Measurements from ENCODE around the gene RASIP1.

RASIP1 gene

GRCh38 chr19:48678201-48678600 is 62.2 kb downstream of the RASIP1 start:
- no peak for DNase-seq (ENCODE audit: low spot score)
- no peaks in the 10 kb centered on the region for H3K4me1 ChIP-seq (ENCODE audit: insufficient read depth, poor library complexity, severe bottlenecking)
- H3K27ac ChIP-seq (ENCODE audit: poor library complexity, severe bottlenecking) = no peak overlapping the region
- H3K36me3 ChIP-seq (ENCODE audit: low read depth) = no peaks in the 10 kb centered on the region
- ATAC-seq (ENCODE audit: low read depth) = no peak
- H3K4me3 ChIP-seq (ENCODE audit: severe bottlenecking) = no peak overlapping the region
- H3K27me3 ChIP-seq (ENCODE audit: insufficient read depth, poor library complexity, severe bottlenecking) = no peaks in the 10 kb centered on the region
- H3K9me3 ChIP-seq (ENCODE audit: severe bottlenecking) = no peaks in the 10 kb centered on the region
- no peak for TF ChIP-seq CTCF (IDR thresholded peaks at IDR 0.05; ENCODE audit: poor library complexity, severe bottlenecking)

- ATAC-seq (ENCODE audit: low read depth) (no peak), DNase-seq (ENCODE audit: low spot score) (no peak)
- no peak overlapping the region for H3K27ac ChIP-seq (ENCODE audit: poor library complexity, severe bottlenecking)
- H3K9me3 ChIP-seq (ENCODE audit: severe bottlenecking) = no peaks in the 10 kb centered on the region
- H3K36me3 ChIP-seq (ENCODE audit: low read depth) = no peaks in the 10 kb centered on the region
- no peaks in the 10 kb centered on the region for H3K27me3 ChIP-seq (ENCODE audit: insufficient read depth, poor library complexity, severe bottlenecking)
- H3K4me3 ChIP-seq (ENCODE audit: severe bottlenecking) = no peak overlapping the region
- no peaks in the 10 kb centered on the region for H3K4me1 ChIP-seq (ENCODE audit: insufficient read depth, poor library complexity, severe bottlenecking)
- TF ChIP-seq CTCF (IDR thresholded peaks at IDR 0.05; ENCODE audit: poor library complexity, severe bottlenecking) = no peak
These were observed 63.5 kb downstream of the RASIP1 start for GRCh38 chr19:48676887-48677286.

- H3K36me3 ChIP-seq (ENCODE audit: low read depth) = no peaks in the 10 kb centered on the region
- no peak overlapping the region for H3K27ac ChIP-seq (ENCODE audit: poor library complexity, severe bottlenecking)
- DNase-seq (ENCODE audit: low spot score) (no peak), ATAC-seq (ENCODE audit: low read depth) (no peak)
- no peaks in the 10 kb centered on the region for H3K27me3 ChIP-seq (ENCODE audit: insufficient read depth, poor library complexity, severe bottlenecking)
- H3K4me1 ChIP-seq (ENCODE audit: insufficient read depth, poor library complexity, severe bottlenecking) = no peaks in the 10 kb centered on the region
- TF ChIP-seq CTCF (IDR thresholded peaks at IDR 0.05; ENCODE audit: poor library complexity, severe bottlenecking) = no peak
- H3K4me3 ChIP-seq (ENCODE audit: severe bottlenecking) = no peak overlapping the region
- no peaks in the 10 kb centered on the region for H3K9me3 ChIP-seq (ENCODE audit: severe bottlenecking)
These were observed 63.9 kb downstream of the RASIP1 start for GRCh38 chr19:48676487-48676886.

- Histone ChIP-seq H3K4me1 (ENCODE audit: insufficient read depth, poor library complexity, severe bottlenecking) (no peaks in the 10 kb centered on the region), H3K27ac (ENCODE audit: poor library complexity, severe bottlenecking) (no peak overlapping the region), H3K36me3 (ENCODE audit: low read depth) (no peaks in the 10 kb centered on the region), H3K4me3 (ENCODE audit: severe bottlenecking) (no peak overlapping the region), H3K27me3 (ENCODE audit: insufficient read depth, poor library complexity, severe bottlenecking) (no peaks in the 10 kb centered on the region), H3K9me3 (ENCODE audit: severe bottlenecking) (no peaks in the 10 kb centered on the region)
- ATAC-seq (ENCODE audit: low read depth) (peak; percentile 81), DNase-seq (ENCODE audit: low spot score) (no peak)
- peak; percentile 90 for TF ChIP-seq CTCF (IDR thresholded peaks at IDR 0.05; ENCODE audit: poor library complexity, severe bottlenecking)
These were observed 65.2 kb downstream of the RASIP1 start for GRCh38 chr19:48674921-48675824.

- H3K27ac ChIP-seq (ENCODE audit: poor library complexity, severe bottlenecking) = no peak overlapping the region
- no peak for DNase-seq (ENCODE audit: low spot score)
- no peaks in the 10 kb centered on the region for H3K27me3 ChIP-seq (ENCODE audit: insufficient read depth, poor library complexity, severe bottlenecking)
- H3K4me3 ChIP-seq (ENCODE audit: severe bottlenecking) = no peak overlapping the region
- no peaks in the 10 kb centered on the region for H3K9me3 ChIP-seq (ENCODE audit: severe bottlenecking)
- TF ChIP-seq CTCF (IDR thresholded peaks at IDR 0.05; ENCODE audit: poor library complexity, severe bottlenecking) = no peak
- no peak for ATAC-seq (ENCODE audit: low read depth)
- no peaks in the 10 kb centered on the region for H3K4me1 ChIP-seq (ENCODE audit: insufficient read depth, poor library complexity, severe bottlenecking)
- no peaks in the 10 kb centered on the region for H3K36me3 ChIP-seq (ENCODE audit: low read depth)
These were observed 66.1 kb downstream of the RASIP1 start for GRCh38 chr19:48674216-48674809.
